ENCODE results near the gene MGARP.

- peak; percentile 94 to 98 (median 96) for TF ChIP-seq CTCF (IDR thresholded peaks at IDR 0.05)
- TF ChIP-seq POLR2AphosphoS5 (IDR thresholded peaks at IDR 0.05) = peak; percentile 74
Observed at GRCh38 chr4:139295206-139295941, 15.3 kb upstream of the MGARP start.

All from prostate gland (tissue), 2 donors.